SIG-M5 (cell line): ENCODE data around the gene RAVER1.

Source experiments
- DNase-seq: peaks from one replicate; lab custom pipeline; 2025; lab: John Stamatoyannopoulos, UW

The RAVER1 gene

DNA sequence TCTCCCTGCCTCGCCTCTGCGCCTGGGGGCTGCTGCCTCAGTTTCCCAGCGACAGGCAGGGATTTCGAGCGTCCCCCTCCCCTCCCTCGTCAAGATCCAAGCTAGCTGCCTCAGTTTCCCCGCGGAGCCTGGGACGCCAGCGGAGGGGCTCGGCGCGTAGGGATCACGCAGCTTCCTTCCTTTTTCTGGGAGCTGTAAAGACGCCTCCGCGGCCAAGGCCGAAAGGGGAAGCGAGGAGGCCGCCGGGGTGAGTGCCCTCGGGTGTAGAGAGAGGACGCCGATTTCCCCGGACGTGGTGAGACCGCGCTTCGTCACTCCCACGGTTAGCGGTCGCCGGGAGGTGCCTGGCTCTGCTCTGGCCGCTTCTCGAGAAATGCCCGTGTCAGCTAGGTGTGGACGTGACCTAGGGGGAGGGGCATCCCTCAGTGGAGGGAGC is 63.1 kb downstream of the RAVER1 start:
- DNase-seq = no peak

DNA sequence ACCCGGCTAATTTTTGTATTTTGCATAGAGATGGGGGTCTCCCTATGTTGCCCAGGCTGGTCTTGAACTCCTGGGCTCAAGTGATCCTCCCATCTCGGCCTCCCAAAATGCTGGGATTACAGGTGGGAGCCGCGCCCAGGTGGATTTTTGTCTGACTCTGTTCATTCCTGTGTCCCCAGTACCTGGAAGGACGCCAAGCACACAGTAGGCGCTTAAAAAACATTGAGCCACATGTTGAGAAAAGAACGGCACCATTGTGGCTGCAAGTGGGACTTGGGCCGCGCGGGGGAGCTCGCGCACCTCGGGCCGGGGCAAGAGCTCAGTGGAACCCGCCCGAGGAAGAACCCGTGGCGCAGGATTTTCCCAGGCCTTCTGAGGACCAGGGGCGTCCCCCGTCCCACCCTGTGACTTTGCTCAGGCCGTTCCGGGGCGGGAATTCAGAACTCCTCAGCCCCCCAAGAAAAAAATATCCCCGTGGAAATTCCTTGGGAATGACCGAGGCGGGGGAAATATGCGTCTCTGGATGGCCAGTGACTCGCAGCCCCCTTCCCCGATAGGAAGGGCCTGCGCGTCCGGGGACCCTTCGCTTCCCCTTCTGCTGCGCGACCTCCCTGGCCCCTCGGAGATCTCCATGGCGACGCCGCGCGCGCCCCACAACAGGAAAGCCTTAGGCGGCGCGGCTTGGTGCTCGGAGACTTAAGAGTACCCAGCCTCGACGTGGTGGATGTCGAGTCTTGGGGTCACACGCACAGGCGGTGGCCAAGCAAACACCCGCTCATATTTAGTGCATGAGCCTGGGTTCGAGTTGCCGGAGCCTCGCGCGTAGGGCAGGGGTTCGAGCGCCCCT is 63.8 kb downstream of the RAVER1 start:
- no peak for DNase-seq

DNA sequence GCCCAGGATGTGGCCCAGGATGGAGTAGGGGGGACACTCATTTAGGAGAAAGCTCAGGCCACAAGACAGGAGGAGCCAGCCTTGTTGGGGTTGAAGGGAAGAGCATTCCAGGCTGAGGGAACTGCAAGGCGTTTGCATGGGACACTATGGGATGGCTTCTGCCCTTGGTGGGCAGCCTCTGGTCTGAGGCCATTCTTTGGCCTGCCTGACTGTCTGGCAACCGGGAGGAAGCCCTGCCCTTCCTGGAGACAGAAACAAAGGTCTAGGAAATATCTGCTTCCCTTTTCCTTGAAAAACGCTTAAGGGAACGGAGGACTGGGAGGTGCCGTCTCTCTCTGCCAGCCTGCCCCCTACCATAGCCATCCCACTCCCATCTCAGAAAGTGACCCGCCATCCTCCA is 65.3 kb downstream of the RAVER1 start:
- no peak for DNase-seq

DNA sequence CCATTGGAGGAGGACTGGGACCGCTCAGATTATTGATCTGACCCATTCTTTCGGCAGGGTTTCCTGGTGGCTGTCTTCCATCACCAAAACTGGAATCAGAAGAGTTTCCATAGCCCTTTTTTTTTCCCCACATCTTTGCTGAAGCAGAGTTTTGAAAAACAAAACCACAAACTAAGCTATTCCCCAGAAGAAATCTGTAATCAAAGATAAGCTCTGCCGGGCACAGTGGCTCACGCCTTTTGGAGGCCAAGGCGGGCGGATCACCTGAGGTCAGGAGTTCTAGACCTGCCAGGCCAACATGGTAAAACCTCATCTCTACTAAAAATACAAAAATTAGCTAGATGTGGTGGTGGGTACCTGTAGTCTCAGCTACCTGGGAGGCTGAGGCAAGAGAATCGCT is 66.6 kb downstream of the RAVER1 start:
- DNase-seq = no peak
